ENCODE results near the gene TTLL13. TPM values are rescaled to one million over a fixed set of nuclear protein-coding genes. Genes with fewer than 3 reads are reported as not detected.

Gene TTLL13
- total and polyA plus RNA-seq, 2 donors (not counting 1 experiment from before 2014, with no cell fraction given), result 0.33 to 0.42 TPM

DNA sequence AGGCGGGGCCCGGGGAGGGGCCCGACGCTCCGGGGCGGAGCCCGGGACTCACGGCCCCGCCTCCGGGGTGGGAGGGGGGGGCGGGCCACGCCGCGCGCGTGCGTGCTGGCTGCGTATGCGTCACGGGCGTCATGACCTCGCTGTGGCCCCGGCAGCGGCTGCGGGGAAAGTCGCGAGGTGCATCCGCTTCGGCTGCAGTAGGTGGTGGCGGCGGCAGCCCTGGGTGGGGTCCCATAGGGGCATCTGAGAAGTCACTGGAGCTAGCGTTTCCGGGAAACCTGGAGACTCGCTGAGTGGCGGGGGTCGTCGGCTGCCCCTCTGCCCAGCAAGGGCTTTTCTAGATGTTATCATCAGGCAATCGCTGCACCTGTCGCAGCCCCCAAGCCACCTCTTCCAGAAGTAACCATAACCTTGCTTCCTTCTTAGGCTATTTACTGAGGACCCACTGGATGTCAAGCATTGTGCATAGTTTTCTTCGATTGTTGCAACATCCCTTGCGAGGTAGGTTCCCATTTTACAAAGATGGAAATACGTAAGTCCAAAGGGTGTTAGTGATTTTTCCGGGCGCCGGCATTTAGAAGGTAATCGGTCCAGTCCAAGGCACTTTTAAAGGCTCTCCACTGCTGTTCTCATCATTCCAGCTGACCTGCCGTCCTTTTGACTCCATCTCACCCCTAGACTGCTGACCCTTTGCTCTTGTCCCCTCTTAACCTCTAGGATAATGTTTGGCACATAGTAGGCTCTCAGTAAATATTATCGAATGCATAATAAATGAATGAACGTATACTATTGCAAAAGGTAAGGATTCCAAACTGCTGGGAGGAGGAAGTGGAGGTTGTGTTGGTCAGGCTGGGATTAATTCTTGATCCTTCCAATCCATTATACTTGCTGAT lies 15.0 kb upstream of the TTLL13 start, which contains the start of gene GDPGP1:
GDPGP1 (plus strand) TSS at position 114 of the 893 bp plus-strand sequence. CDS start 6,700 bp downstream, outside the sequence.
- Histone ChIP-seq H3K36me3 (replicated peaks in 1 of 2; ENCODE audit: control extremely low read depth in 1 of 2, control insufficient read depth in 1 of 2, extremely low read depth in 1 of 2, insufficient read depth in 2 of 2, low read length in 1 of 2) (peaks cover 0 to 26% of the 10 kb centered on the region in 2 experiments), H2AFZ (ENCODE audit: insufficient read depth, low read depth, low read length, poor library complexity, severe bottlenecking) (peak within 1 kb of the TSS; percentile 75), H4K20me1 (ENCODE audit: control insufficient read depth, insufficient read depth, low read length, poor library complexity, severe bottlenecking) (peaks cover 18% of the 10 kb centered on the region), H3K4me1 (ENCODE audit: control insufficient read depth in 2 of 2, insufficient read depth in 2 of 2, low read length in 2 of 2) (peaks cover 40 to 50% of the 10 kb centered on the region in 2 donors), H3K79me2 (ENCODE audit: control insufficient read depth, insufficient read depth, low read length) (peaks cover 25% of the 10 kb centered on the region), H3K4me2 (replicated peaks; ENCODE audit: low read depth, low read length, poor library complexity, severe bottlenecking) (peak within 1 kb of the TSS; percentile 90), H3K27me3 (replicated peaks in 1 of 4; ENCODE audit: control extremely low read depth in 1 of 4, control insufficient read depth in 3 of 4, insufficient read depth in 4 of 4, low read length in 3 of 4) (no peaks in the 10 kb centered on the region), H3K9me3 (ENCODE audit: control extremely low read depth in 1 of 3, control insufficient read depth in 2 of 3, insufficient read depth in 1 of 3, low read length in 2 of 3) (no peaks in the 10 kb centered on the region), H3K4me3 (ENCODE audit: control extremely low read depth in 1 of 5, extremely low read depth in 1 of 5, insufficient read depth in 1 of 5, low read depth in 2 of 5, low read length in 4 of 5) (peak within 1 kb of the TSS; percentile 85 to 99 (median 92)), H3K9ac (ENCODE audit: low read length) (peak within 1 kb of the TSS; percentile 99), H3K27ac (ENCODE audit: low read length in 2 of 2) (peak within 1 kb of the TSS; percentile 88 to 99)
- ChIA-PET POLR2A (interaction anchor here (0.8 to 4.8 kb wide), 12 partner anchors 13 to 154 kb away, joined by 3 to 56 read pairs (median 6); partner anchors contain the start of genes IQGAP1, NGRN and SEMA4B), CTCF (interaction anchor here (0.6 to 4.7 kb wide), 18 partner anchors 15 to 701 kb away, joined by 3 to 102 read pairs (median 6); partner anchors contain the start of genes NGRN, SEMA4B, TTLL13 and UNC45A)
- Mint-ChIP-seq H3K27me3 (no peaks in the 10 kb centered on the region), H3K4me1 (peaks cover 47% of the 10 kb centered on the region), H3K4me3 (peak within 1 kb of the TSS; percentile 97), H3K9me3 (ENCODE audit: insufficient read depth) (no peaks in the 10 kb centered on the region), H3K27ac (peak within 1 kb of the TSS; percentile 97)
- ATAC-seq (ENCODE audit: low read depth) (no peak), DNase-seq (peak; percentile 98)
- WGBS (ENCODE audit: insufficient coverage), result under 1% methylated on average over 40 of the region's 49 CpGs
- intact Hi-C loops (cut with micrococcal nuclease), result loop anchor here (1.0 to 5.0 kb wide), 8 partner anchors 14 to 168 kb away; partner anchors contain the start of genes IDH2, IQGAP1, NGRN and TTLL13
- no peak for TF ChIP-seq EZH2 (IDR thresholded peaks at IDR 0.05; ENCODE audit: borderline replicate concordance, insufficient read depth, low read depth, low read length, poor library complexity, severe bottlenecking)
- TF ChIP-seq, protein P1, sequence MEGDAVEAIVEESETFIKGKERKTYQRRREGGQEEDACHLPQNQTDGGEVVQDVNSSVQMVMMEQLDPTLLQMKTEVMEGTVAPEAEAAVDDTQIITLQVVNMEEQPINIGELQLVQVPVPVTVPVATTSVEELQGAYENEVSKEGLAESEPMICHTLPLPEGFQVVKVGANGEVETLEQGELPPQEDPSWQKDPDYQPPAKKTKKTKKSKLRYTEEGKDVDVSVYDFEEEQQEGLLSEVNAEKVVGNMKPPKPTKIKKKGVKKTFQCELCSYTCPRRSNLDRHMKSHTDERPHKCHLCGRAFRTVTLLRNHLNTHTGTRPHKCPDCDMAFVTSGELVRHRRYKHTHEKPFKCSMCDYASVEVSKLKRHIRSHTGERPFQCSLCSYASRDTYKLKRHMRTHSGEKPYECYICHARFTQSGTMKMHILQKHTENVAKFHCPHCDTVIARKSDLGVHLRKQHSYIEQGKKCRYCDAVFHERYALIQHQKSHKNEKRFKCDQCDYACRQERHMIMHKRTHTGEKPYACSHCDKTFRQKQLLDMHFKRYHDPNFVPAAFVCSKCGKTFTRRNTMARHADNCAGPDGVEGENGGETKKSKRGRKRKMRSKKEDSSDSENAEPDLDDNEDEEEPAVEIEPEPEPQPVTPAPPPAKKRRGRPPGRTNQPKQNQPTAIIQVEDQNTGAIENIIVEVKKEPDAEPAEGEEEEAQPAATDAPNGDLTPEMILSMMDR (IDR thresholded peaks at IDR 0.05), result no peak
